Fibroblast of pulmonary artery (primary cell): ENCODE measurements around the gene ARHGEF7.

Source experiments
- DNase-seq: peaks from one replicate; pipeline ENCODE4 v3.0.0-alpha.2; 2010; ENCODE audit warnings: low read depth
- H3K4me3 ChIP-seq: replicated peaks from 2 replicates; pipeline ENCODE4 v1.5.1; 2011; ENCODE audit warnings: low read depth, mild to moderate bottlenecking, control low read depth, low read length, moderate library complexity
- CTCF ChIP-seq: IDR thresholded peaks from 2 replicates; pipeline ENCODE4 v1.5.1; 2011; ENCODE audit warnings: mild to moderate bottlenecking, control low read depth, low read length, inconsistent platforms; ENCODE audit errors: missing control alignments

ARHGEF7 gene

GRCh38 chr13:111319521-111319920 lies 204.4 kb downstream of the ARHGEF7 start:
- no peak for TF ChIP-seq CTCF
- no peak for DNase-seq
- H3K4me3 ChIP-seq = no peak overlapping the region

- no peak within 1 kb of the TSS for H3K4me3 ChIP-seq
- TF ChIP-seq CTCF = no peak
- no peak for DNase-seq
Measured at GRCh38 chr13:111319998-111320911, 205.1 kb downstream of the ARHGEF7 start, which contains the start of gene TEX29. TEX29 (plus strand) TSS chr13:111320642; CDS start chr13:111320891, 249 bp downstream.

- no peak overlapping the region for H3K4me3 ChIP-seq
- no peak for TF ChIP-seq CTCF
- no peak for DNase-seq
Measured at GRCh38 chr13:111322001-111322915, 207.1 kb downstream of the ARHGEF7 start.

GRCh38 chr13:111322916-111323331 lies 207.8 kb downstream of the ARHGEF7 start:
- H3K4me3 ChIP-seq = no peak overlapping the region
- no peak for TF ChIP-seq CTCF
- no peak for DNase-seq

GRCh38 chr13:111323549-111323948 lies 208.4 kb downstream of the ARHGEF7 start:
- H3K4me3 ChIP-seq = no peak overlapping the region
- no peak for TF ChIP-seq CTCF
- no peak for DNase-seq

GRCh38 chr13:111323950-111324651 lies 209.0 kb downstream of the ARHGEF7 start:
- DNase-seq = no peak
- TF ChIP-seq CTCF = no peak
- H3K4me3 ChIP-seq = no peak overlapping the region
